ENCODE results near the gene HM13.

DNA sequence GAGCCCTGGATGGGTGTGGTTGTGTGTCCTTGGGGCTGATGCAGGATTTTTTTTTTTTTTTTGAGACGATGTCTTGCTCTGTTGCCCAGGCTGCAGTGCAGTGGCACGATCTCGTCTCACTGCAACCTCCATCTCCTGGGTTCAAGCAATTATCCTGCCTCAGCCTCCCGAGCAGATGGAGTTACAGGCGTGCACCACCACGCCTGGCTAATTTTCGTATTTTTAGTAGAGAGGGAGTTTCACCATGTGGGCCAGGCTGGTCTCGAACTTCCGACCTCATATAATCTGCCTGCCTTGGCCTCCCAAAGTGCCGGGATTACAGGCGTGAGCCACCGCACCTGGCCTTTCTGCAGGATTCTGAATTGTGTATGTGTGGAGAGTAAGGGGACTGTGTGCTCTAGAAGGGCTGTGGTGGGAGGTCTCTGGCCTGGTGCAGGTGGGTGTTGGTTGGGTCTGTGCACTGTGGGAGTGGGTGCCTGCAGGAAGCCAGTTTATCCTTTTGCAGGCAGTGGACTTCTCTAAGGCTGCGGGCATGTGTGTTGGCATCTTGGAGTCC lies 79.8 kb downstream of the HM13 start:
- TF ChIP-seq, protein P1, sequence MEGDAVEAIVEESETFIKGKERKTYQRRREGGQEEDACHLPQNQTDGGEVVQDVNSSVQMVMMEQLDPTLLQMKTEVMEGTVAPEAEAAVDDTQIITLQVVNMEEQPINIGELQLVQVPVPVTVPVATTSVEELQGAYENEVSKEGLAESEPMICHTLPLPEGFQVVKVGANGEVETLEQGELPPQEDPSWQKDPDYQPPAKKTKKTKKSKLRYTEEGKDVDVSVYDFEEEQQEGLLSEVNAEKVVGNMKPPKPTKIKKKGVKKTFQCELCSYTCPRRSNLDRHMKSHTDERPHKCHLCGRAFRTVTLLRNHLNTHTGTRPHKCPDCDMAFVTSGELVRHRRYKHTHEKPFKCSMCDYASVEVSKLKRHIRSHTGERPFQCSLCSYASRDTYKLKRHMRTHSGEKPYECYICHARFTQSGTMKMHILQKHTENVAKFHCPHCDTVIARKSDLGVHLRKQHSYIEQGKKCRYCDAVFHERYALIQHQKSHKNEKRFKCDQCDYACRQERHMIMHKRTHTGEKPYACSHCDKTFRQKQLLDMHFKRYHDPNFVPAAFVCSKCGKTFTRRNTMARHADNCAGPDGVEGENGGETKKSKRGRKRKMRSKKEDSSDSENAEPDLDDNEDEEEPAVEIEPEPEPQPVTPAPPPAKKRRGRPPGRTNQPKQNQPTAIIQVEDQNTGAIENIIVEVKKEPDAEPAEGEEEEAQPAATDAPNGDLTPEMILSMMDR (IDR thresholded peaks at IDR 0.05) = no peak
- no peak for TF ChIP-seq POLR2A (IDR thresholded peaks at IDR 0.05)

Data from testis (tissue), 2 donors.